SK-N-SH (cell line): ENCODE results near the gene JMJD4. TPM values are rescaled to one million over a fixed set of nuclear protein-coding genes. Genes with fewer than 3 reads are reported as not detected.

ENCODE experiments used
- CTCF ChIA-PET: fragments of 300-600, 350-600 bp; formaldehyde crosslinking; extraction: SDS; loops from one replicate; lab custom pipeline; 2021; lab: Yijun Ruan, JAX
- POLR2A ChIA-PET: fragments of 350-600 bp; sonication (Branson Sonifier 250); formaldehyde crosslinking; extraction: SDS; loops from one replicate; lab custom pipeline; 2020; ENCODE audit warnings: antibody characterized with exemption, inconsistent platforms; lab: Yijun Ruan, JAX
- DNase-seq: peaks from one replicate; pipeline ENCODE4 v3.0.0; 2012
- H2AFZ ChIP-seq: fragments of 200-600 bp; sonication (generic); 2 replicates; pipeline ENCODE4 v1.8.1; 2016; ENCODE audit warnings: antibody characterized with exemption, mild to moderate bottlenecking, low read depth
- H3F3A ChIP-seq: fragments of 200-600 bp; sonication (generic); replicated peaks from 2 replicates; pipeline ENCODE3; 2016; ENCODE audit warnings: antibody characterized with exemption, mild to moderate bottlenecking; ENCODE audit not compliant: insufficient read depth
- H3K27ac ChIP-seq, 2 experiments: fragments of 200-500 bp in 1 of 2; fragments of 200-600 bp in 1 of 2; sonication (Bioruptor generic) in 1 of 2; sonication (generic), shearing (Covaris generic) in 1 of 2; 2 replicates each; pipeline versions ENCODE4 v1.5.1 to v1.6.1; 2014 to 2016; ENCODE audit warnings: low read depth in 2 of 2, inconsistent platforms in 1 of 2, low read length in 1 of 2, mild to moderate bottlenecking in 1 of 2, mixed read lengths in 1 of 2
- H3K27me3 ChIP-seq: fragments of 200-600 bp; sonication (generic), shearing (Covaris generic); 2 replicates; pipeline ENCODE4 v1.6.1; 2016; ENCODE audit warnings: mixed run types; ENCODE audit not compliant: insufficient read depth
- H3K36me3 ChIP-seq, 2 experiments: fragments of 200-500 bp in 1 of 2; fragments of 200-600 bp in 1 of 2; sonication (Bioruptor generic) in 1 of 2; sonication (generic) in 1 of 2; replicated peaks in 1 of 2; 2 replicates each; pipeline versions ENCODE3 to v1.5.1; 2014 to 2016; ENCODE audit warnings: low read length in 1 of 2, mild to moderate bottlenecking in 1 of 2; ENCODE audit not compliant: insufficient read depth in 2 of 2, control insufficient read depth in 1 of 2
- H3K4me1 ChIP-seq, 2 experiments: fragments of 200-500 bp in 1 of 2; fragments of 200-600 bp in 1 of 2; sonication (Bioruptor generic) in 1 of 2; sonication (generic), shearing (Covaris generic) in 1 of 2; 2 replicates each; pipeline versions ENCODE4 v1.5.1 to v1.6.1; 2014 to 2016; ENCODE audit warnings: low read depth in 1 of 2, low read length in 1 of 2, mixed run types in 1 of 2; ENCODE audit not compliant: insufficient read depth in 2 of 2, control insufficient read depth in 1 of 2
- H3K4me2 ChIP-seq: fragments of 200-600 bp; sonication (generic), shearing (Covaris generic); 2 replicates; pipeline ENCODE4 v1.6.1; 2017; ENCODE audit warnings: mixed run types
- H3K4me3 ChIP-seq, 2 experiments: fragments of 200-500 bp in 1 of 2; fragments of 200-600 bp in 1 of 2; sonication (Bioruptor generic) in 1 of 2; sonication (generic), shearing (Covaris generic) in 1 of 2; 2 replicates each; pipeline versions ENCODE4 v1.5.1 to v1.8.1; 2014 to 2016; ENCODE audit warnings: low read depth in 2 of 2, inconsistent platforms in 1 of 2, low read length in 1 of 2, mild to moderate bottlenecking in 1 of 2, mixed read lengths in 1 of 2, moderate library complexity in 1 of 2
- H3K79me2 ChIP-seq: fragments of 200-600 bp; sonication (generic); 2 replicates; pipeline ENCODE4 v1.8.1; 2017; ENCODE audit warnings: mild to moderate bottlenecking; ENCODE audit not compliant: insufficient read depth
- H3K9ac ChIP-seq: fragments of 200-600 bp; sonication (generic); 2 replicates; pipeline ENCODE4 v1.6.1; 2017; ENCODE audit warnings: mixed run types
- H3K9me2 ChIP-seq: fragments of 200-600 bp; sonication (generic); 2 replicates; pipeline ENCODE4 v1.6.1; 2017; ENCODE audit warnings: mixed run types
- H3K9me3 ChIP-seq: fragments of 200-600 bp; sonication (generic); 2 replicates; pipeline ENCODE4 v1.6.1; 2017; ENCODE audit warnings: mixed run types, mild to moderate bottlenecking, moderate library complexity
- H4K20me1 ChIP-seq: fragments of 200-600 bp; sonication (generic); 2 replicates; pipeline ENCODE4 v1.6.1; 2017; ENCODE audit warnings: mild to moderate bottlenecking, mixed run types; ENCODE audit not compliant: insufficient read depth
- ELF1 ChIP-seq: IDR thresholded peaks from 2 replicates; pipeline ENCODE4 v1.4.0; 2012
- EP300 ChIP-seq, 2 experiments: IDR thresholded peaks; 2 replicates each; pipeline versions ENCODE4 v1.4.0 to v1.6.1; 2012; ENCODE audit warnings: borderline replicate concordance in 1 of 2, low read depth in 1 of 2, low read length in 1 of 2
- EZH2phosphoT487 ChIP-seq: fragments of 200-600 bp; sonication (generic); IDR thresholded peaks from 2 replicates; pipeline ENCODE4 v1.6.1; 2017; ENCODE audit warnings: low read depth, mixed run types, mild to moderate bottlenecking, antibody characterized with exemption, moderate library complexity, borderline replicate concordance
- FOSL2 ChIP-seq: IDR thresholded peaks from 2 replicates; pipeline ENCODE4 v1.4.0; 2012; ENCODE audit warnings: low read depth, mild to moderate bottlenecking, moderate library complexity, borderline replicate concordance
- GATA2 ChIP-seq: sonication (generic); formaldehyde crosslinking; IDR thresholded peaks from 2 replicates; pipeline ENCODE4 v1.5.0; 2020; ENCODE audit warnings: mild to moderate bottlenecking, missing genetic modification reagents
- IRF3 ChIP-seq: fragments of 150-350 bp; IDR thresholded peaks from 2 replicates; pipeline ENCODE4 v1.6.1; 2016; ENCODE audit warnings: mild to moderate bottlenecking, low read depth, low read length
- NFIC ChIP-seq: IDR thresholded peaks from 2 replicates; pipeline ENCODE4 v1.4.0; 2012; ENCODE audit warnings: borderline replicate concordance
- NRF1 ChIP-seq: IDR thresholded peaks from 2 replicates; pipeline ENCODE4 v1.6.1; 2012; ENCODE audit warnings: low read depth, mild to moderate bottlenecking, low read length
- PBX3 ChIP-seq: IDR thresholded peaks from 2 replicates; pipeline ENCODE4; 2012
- RAD21 ChIP-seq: IDR thresholded peaks from 2 replicates; pipeline ENCODE4 v1.6.1; 2012; ENCODE audit warnings: mild to moderate bottlenecking, low read length
- RCOR1 ChIP-seq: fragments of 150-350 bp; IDR thresholded peaks from 2 replicates; pipeline ENCODE4 v1.6.1; 2017; ENCODE audit warnings: antibody characterized with exemption, low read length
- RFX5 ChIP-seq: IDR thresholded peaks from 2 replicates; pipeline ENCODE4 v1.6.1; 2012; ENCODE audit warnings: mild to moderate bottlenecking, improper control_type of control experiment, low read length
- RXRA ChIP-seq: IDR thresholded peaks from 2 replicates; pipeline ENCODE4 v1.4.0; 2012; ENCODE audit warnings: low read depth, mild to moderate bottlenecking, borderline replicate concordance
- SIN3A ChIP-seq: IDR thresholded peaks from 2 replicates; pipeline ENCODE4 v1.6.1; 2012; ENCODE audit warnings: low read depth, mild to moderate bottlenecking, low read length, moderate library complexity, borderline replicate concordance
- SMC3 ChIP-seq: IDR thresholded peaks from 2 replicates; pipeline ENCODE4 v1.6.1; 2012; ENCODE audit warnings: low read depth, low read length, improper control_type of control experiment
- TCF12 ChIP-seq: IDR thresholded peaks from 2 replicates; pipeline ENCODE4 v1.4.0; 2012
- TEAD4 ChIP-seq: IDR thresholded peaks from 2 replicates; pipeline ENCODE4 v1.4.0; 2012; ENCODE audit warnings: mild to moderate bottlenecking, borderline replicate concordance; ENCODE audit not compliant: insufficient read depth
- YY1 ChIP-seq: IDR thresholded peaks from 2 replicates; pipeline ENCODE4 v1.4.0; 2012; ENCODE audit warnings: low read depth, mild to moderate bottlenecking
- WGBS: methylation state at CpG from one replicate; pipeline ENCODE4 v1.1.6; 2017; ENCODE audit warnings: low lambda C conversion rate; 5-methylcytosine and 5-hydroxymethylcytosine counted together
- polyA plus RNA-seq, 3 experiments: library from polyadenylated mRNA; depleted of rRNA; stranded (reverse); fragments of >200 nt; gene quantifications; 2 replicates each; pipeline ENCODE4 v1.2.3, GENCODE V29; 2012
- TF ChIP-seq, protein P1 (sequence below): IDR thresholded peaks from 2 replicates; pipeline ENCODE4 v1.4.0; 2012; ENCODE audit warnings: low read depth
- TF ChIP-seq, protein P2 (sequence below): IDR thresholded peaks from 2 replicates; pipeline ENCODE4 v1.6.1; 2012; ENCODE audit warnings: mild to moderate bottlenecking, low read depth, low read length, moderate library complexity
- TF ChIP-seq, protein P3 (sequence below): fragments of 150-350 bp; IDR thresholded peaks from 2 replicates; pipeline ENCODE4 v1.6.1; 2017; ENCODE audit warnings: antibody characterized with exemption, low read length, low read depth, borderline replicate concordance

JMJD4 gene
- polyA plus RNA-seq, 1 of the 3 experiments (the other 2 are of a cell fraction) = 15.0 TPM

DNA sequence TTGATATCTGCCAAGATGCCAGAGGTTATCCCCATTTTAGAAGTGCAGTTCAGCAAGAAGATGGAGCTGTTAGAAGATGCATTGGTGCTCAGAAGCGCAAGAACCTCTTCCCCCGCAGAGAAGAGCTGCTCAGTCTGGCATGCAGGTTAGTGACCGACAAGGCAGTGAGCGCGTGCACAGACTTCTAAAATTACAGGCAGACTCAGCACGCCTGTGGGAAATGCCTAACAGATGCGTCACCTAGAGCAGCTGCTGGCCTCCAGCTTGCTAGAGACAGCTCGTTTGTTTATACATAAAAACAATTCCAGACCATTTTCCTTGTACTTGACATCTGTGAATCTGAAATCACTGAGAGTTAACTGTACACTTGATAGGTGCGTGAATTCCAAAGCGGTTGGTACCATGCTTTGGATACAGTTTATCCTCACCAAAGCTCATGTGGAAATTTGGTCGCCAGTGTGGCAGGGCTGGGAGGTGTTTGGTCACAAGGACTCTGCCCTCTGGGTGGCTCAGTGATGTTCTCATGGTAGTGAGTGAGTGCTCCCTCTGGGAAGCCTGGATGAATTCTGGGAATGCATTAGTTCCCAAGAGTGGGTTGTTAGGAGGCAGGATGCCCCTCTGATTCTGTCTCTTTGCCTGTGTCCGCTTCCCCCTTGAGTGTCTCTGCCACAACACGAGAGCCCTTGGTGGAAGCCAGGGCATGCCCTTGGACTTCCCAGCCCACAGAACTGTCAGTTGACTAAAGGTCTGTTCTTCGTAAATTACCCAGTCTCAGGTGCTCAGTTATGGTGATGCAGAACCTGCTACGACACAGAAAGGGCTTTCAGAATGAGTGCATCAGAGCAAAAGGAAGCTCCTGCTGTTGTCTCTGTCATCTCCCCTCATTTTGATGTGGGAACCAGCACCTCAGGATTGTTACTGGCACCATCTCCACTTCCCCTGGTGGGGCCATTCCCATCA is 24.5 kb upstream of the JMJD4 start (continued):
- TF ChIP-seq, protein P1, sequence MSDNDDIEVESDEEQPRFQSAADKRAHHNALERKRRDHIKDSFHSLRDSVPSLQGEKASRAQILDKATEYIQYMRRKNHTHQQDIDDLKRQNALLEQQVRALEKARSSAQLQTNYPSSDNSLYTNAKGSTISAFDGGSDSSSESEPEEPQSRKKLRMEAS = peak; percentile 92
- TF ChIP-seq TEAD4 (0 out of 2 replicates have a peak, but pooled peaks have one; percentile 32), RAD21 (no peak), TCF12 (peak; percentile 92), EP300 (IDR thresholded peaks at IDR 0.05; ENCODE audit: borderline replicate concordance in 1 of 2, low read depth in 1 of 2, low read length in 1 of 2) (0 out of 4 replicates have a peak, but pooled peaks of 1 of the 2 experiments have one; percentile 39), SMC3 (no peak), ELF1 (no peak), EZH2phosphoT487 (no peak), RXRA (no peak; the same call in 1 of the 2 replicates), IRF3 (no peak), NFIC (0 out of 2 replicates have a peak, but pooled peaks have one; percentile 25), YY1 (no peak)

- Histone ChIP-seq H3K27ac (no peak overlapping the region; a peak in 1 of 4 replicates), H3K4me2 (no peak overlapping the region), H2AFZ (no peak overlapping the region), H3K9me3 (no peaks in the 10 kb centered on the region), H3K79me2 (peaks cover 38% of the 10 kb centered on the region), H3K4me3 (no peak overlapping the region), H3K9me2 (no peaks in the 10 kb centered on the region), H3K36me3 (peaks cover 21 to 49% of the 10 kb centered on the region in 2 experiments), H3K27me3 (no peaks in the 10 kb centered on the region), H3K4me1 (peaks cover 15 to 19% of the 10 kb centered on the region in 2 experiments), H3F3A (peaks cover 10% of the 10 kb centered on the region), H4K20me1 (peaks cover 35% of the 10 kb centered on the region), H3K9ac (no peak overlapping the region)
- WGBS = 84% methylated on average over 6 of the region's 6 CpGs
- DNase-seq = no peak
- POLR2A ChIA-PET = no interaction called here
- CTCF ChIA-PET = interaction anchor here (1.2 to 1.9 kb wide), 5 partner anchors 188 to 241 kb away, joined by 3 to 11 read pairs (median 4); partner anchors contain the start of gene WNT9A
- TF ChIP-seq TCF12 (no peak), FOSL2 (no peak), PBX3 (no peak), RFX5 (no peak), RCOR1 (no peak), NRF1 (no peak), SIN3A (no peak), IRF3 (no peak), GATA2 (CRISPR knock-in tag) (no peak)
- TF ChIP-seq, protein P2, sequence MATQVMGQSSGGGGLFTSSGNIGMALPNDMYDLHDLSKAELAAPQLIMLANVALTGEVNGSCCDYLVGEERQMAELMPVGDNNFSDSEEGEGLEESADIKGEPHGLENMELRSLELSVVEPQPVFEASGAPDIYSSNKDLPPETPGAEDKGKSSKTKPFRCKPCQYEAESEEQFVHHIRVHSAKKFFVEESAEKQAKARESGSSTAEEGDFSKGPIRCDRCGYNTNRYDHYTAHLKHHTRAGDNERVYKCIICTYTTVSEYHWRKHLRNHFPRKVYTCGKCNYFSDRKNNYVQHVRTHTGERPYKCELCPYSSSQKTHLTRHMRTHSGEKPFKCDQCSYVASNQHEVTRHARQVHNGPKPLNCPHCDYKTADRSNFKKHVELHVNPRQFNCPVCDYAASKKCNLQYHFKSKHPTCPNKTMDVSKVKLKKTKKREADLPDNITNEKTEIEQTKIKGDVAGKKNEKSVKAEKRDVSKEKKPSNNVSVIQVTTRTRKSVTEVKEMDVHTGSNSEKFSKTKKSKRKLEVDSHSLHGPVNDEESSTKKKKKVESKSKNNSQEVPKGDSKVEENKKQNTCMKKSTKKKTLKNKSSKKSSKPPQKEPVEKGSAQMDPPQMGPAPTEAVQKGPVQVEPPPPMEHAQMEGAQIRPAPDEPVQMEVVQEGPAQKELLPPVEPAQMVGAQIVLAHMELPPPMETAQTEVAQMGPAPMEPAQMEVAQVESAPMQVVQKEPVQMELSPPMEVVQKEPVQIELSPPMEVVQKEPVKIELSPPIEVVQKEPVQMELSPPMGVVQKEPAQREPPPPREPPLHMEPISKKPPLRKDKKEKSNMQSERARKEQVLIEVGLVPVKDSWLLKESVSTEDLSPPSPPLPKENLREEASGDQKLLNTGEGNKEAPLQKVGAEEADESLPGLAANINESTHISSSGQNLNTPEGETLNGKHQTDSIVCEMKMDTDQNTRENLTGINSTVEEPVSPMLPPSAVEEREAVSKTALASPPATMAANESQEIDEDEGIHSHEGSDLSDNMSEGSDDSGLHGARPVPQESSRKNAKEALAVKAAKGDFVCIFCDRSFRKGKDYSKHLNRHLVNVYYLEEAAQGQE = no peak
- TF ChIP-seq, protein P3, sequence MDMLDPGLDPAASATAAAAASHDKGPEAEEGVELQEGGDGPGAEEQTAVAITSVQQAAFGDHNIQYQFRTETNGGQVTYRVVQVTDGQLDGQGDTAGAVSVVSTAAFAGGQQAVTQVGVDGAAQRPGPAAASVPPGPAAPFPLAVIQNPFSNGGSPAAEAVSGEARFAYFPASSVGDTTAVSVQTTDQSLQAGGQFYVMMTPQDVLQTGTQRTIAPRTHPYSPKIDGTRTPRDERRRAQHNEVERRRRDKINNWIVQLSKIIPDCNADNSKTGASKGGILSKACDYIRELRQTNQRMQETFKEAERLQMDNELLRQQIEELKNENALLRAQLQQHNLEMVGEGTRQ = no peak
Observed at GRCh38 chr1:227758366-227758765, 23.3 kb upstream of the JMJD4 start.
